SK-N-SH treated with all-trans-retinoic acid at 6 μM for 48 hours (cell line): ENCODE measurements around the gene CLUH.

Experiments used
- ATAC-seq: fragments of 200-7000 bp; cut with Tn5 transposase; 3 replicates; pipeline ENCODE4 v1.9.1; 2020; ENCODE audit warnings: mild to moderate bottlenecking, moderate library complexity
- ARNTL ChIP-seq: fragments of 450-650 bp; formaldehyde crosslinking; IDR thresholded peaks from 2 replicates; pipeline ENCODE4 v1.5.0; 2020; ENCODE audit warnings: low read depth, mild to moderate bottlenecking, moderate library complexity, borderline replicate concordance
- BACH2 ChIP-seq: fragments of 250-450 bp; sonication (Bioruptor Pico); IDR thresholded peaks from 2 replicates; pipeline ENCODE4 v1.9.0; 2021; ENCODE audit warnings: mild to moderate bottlenecking, borderline replicate concordance
- CREB5 ChIP-seq: fragments of 250-450 bp; sonication (Bioruptor Pico); IDR thresholded peaks from 2 replicates; pipeline ENCODE4 v1.5.1; 2020; ENCODE audit warnings: low read depth, mild to moderate bottlenecking, moderate library complexity
- CSDC2 ChIP-seq: fragments of 250-450 bp; sonication (Bioruptor Pico); IDR thresholded peaks from 2 replicates; pipeline ENCODE4 v1.5.0; 2020; ENCODE audit warnings: mild to moderate bottlenecking, moderate library complexity
- ESRRG ChIP-seq: fragments of 250-450 bp; sonication (Bioruptor Pico); IDR thresholded peaks from 2 replicates; pipeline ENCODE4 v1.6.1; 2021; ENCODE audit warnings: mild to moderate bottlenecking
- GLIS3 ChIP-seq: fragments of 250-450 bp; sonication (Bioruptor Pico); IDR thresholded peaks from 2 replicates; pipeline ENCODE4 v1.5.0; 2020; ENCODE audit warnings: mild to moderate bottlenecking, moderate library complexity
- ISL1 ChIP-seq: fragments of 250-450 bp; sonication (Bioruptor Pico); IDR thresholded peaks from 2 replicates; pipeline ENCODE4 v2.1.2; 2022; ENCODE audit warnings: mild to moderate bottlenecking, moderate library complexity
- OSR1 ChIP-seq: fragments of 250-450 bp; sonication (Bioruptor Pico); IDR thresholded peaks from 2 replicates; pipeline ENCODE4 v1.8.0; 2022; ENCODE audit warnings: moderate library complexity, mild to moderate bottlenecking, inconsistent platforms
- PPARA ChIP-seq: fragments of 250-450 bp; sonication (Bioruptor Pico); IDR thresholded peaks from 2 replicates; pipeline ENCODE4 v1.5.0; 2020; ENCODE audit warnings: mild to moderate bottlenecking, borderline replicate concordance
- TOX ChIP-seq: fragments of 250-450 bp; sonication (Bioruptor Pico); IDR thresholded peaks from 2 replicates; pipeline ENCODE4 v1.8.0; 2021; ENCODE audit warnings: mild to moderate bottlenecking, moderate library complexity, borderline replicate concordance
- TSHZ2 ChIP-seq: fragments of 250-450 bp; sonication (Bioruptor Pico); IDR thresholded peaks from 2 replicates; pipeline ENCODE4 v1.5.0; 2020; ENCODE audit warnings: mild to moderate bottlenecking, moderate library complexity
- ZC3H10 ChIP-seq: fragments of 250-450 bp; sonication (Bioruptor Pico); IDR thresholded peaks from 2 replicates; pipeline ENCODE4 v1.5.1; 2021; ENCODE audit warnings: mild to moderate bottlenecking, moderate library complexity
- ZFP3 ChIP-seq: fragments of 250-450 bp; sonication (Bioruptor Pico); IDR thresholded peaks from 2 replicates; pipeline ENCODE4 v1.5.0; 2020; ENCODE audit warnings: mild to moderate bottlenecking, moderate library complexity
- ZNF565 ChIP-seq: fragments of 450-650 bp; formaldehyde crosslinking; conservative IDR thresholded peaks from 2 replicates; pipeline ENCODE4 v1.5.0; 2020; ENCODE audit warnings: low read depth, mild to moderate bottlenecking, moderate library complexity
- ZNF70 ChIP-seq: fragments of 450-650 bp; formaldehyde crosslinking; IDR thresholded peaks from 2 replicates; pipeline ENCODE4 v1.5.0; 2020; ENCODE audit warnings: mild to moderate bottlenecking, moderate library complexity
- ZNF8 ChIP-seq: fragments of 450-650 bp; formaldehyde crosslinking; IDR thresholded peaks from 2 replicates; pipeline ENCODE4 v1.5.0; 2020; ENCODE audit warnings: mild to moderate bottlenecking, moderate library complexity
- TF ChIP-seq, protein P1 (sequence below): fragments of 250-450 bp; sonication (Bioruptor Pico); IDR thresholded peaks from 2 replicates; pipeline ENCODE4 v1.5.1; 2021; ENCODE audit warnings: mild to moderate bottlenecking, moderate library complexity
- TF ChIP-seq, protein P2 (sequence below): fragments of 250-450 bp; sonication (Bioruptor Pico); IDR thresholded peaks from 2 replicates; pipeline ENCODE4 v1.8.0; 2021; ENCODE audit warnings: low read depth, mild to moderate bottlenecking, moderate library complexity, borderline replicate concordance
- TF ChIP-seq, protein P3 (sequence below): fragments of 250-450 bp; sonication (Bioruptor Pico); IDR thresholded peaks from 2 replicates; pipeline ENCODE4 v1.8.0; 2020; ENCODE audit warnings: mild to moderate bottlenecking, moderate library complexity, borderline replicate concordance

Gene CLUH

GRCh38 chr17:2712300-2713043 lies 908 bp upstream of the CLUH start:
- TF ChIP-seq ZFP3 (CRISPR knock-in tag) (no peak), ZNF70 (CRISPR knock-in tag) (no peak), ESRRG (CRISPR knock-in tag) (no peak), TSHZ2 (CRISPR knock-in tag) (no peak), OSR1 (no peak), ISL1 (CRISPR knock-in tag) (no peak), ZNF8 (no peak), GLIS3 (CRISPR knock-in tag) (no peak), BACH2 (CRISPR knock-in tag) (no peak)
- TF ChIP-seq, protein P1, sequence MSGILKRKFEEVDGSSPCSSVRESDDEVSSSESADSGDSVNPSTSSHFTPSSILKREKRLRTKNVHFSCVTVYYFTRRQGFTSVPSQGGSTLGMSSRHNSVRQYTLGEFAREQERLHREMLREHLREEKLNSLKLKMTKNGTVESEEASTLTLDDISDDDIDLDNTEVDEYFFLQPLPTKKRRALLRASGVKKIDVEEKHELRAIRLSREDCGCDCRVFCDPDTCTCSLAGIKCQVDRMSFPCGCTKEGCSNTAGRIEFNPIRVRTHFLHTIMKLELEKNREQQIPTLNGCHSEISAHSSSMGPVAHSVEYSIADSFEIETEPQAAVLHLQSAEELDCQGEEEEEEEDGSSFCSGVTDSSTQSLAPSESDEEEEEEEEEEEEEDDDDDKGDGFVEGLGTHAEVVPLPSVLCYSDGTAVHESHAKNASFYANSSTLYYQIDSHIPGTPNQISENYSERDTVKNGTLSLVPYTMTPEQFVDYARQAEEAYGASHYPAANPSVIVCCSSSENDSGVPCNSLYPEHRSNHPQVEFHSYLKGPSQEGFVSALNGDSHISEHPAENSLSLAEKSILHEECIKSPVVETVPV: no peak
- TF ChIP-seq, protein P2, sequence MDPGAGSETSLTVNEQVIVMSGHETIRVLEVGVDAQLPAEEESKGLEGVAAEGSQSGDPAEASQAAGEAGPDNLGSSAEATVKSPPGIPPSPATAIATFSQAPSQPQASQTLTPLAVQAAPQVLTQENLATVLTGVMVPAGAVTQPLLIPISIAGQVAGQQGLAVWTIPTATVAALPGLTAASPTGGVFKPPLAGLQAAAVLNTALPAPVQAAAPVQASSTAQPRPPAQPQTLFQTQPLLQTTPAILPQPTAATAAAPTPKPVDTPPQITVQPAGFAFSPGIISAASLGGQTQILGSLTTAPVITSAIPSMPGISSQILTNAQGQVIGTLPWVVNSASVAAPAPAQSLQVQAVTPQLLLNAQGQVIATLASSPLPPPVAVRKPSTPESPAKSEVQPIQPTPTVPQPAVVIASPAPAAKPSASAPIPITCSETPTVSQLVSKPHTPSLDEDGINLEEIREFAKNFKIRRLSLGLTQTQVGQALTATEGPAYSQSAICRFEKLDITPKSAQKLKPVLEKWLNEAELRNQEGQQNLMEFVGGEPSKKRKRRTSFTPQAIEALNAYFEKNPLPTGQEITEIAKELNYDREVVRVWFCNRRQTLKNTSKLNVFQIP (CRISPR knock-in tag): no peak
- TF ChIP-seq, all 23 proteins: peak for 0
- peak; percentile 10 for ATAC-seq

GRCh38 chr17:2710803-2711607 lies 559 bp downstream of the CLUH start:
- ATAC-seq: peak; percentile 8; the same call in 2 of the 3 replicates
- TF ChIP-seq CSDC2 (CRISPR knock-in tag): no peak
- no peak for TF ChIP-seq ESRRG (CRISPR knock-in tag)
- no peak for TF ChIP-seq ZNF8
- no peak for TF ChIP-seq CREB5
- no peak for TF ChIP-seq OSR1
- no peak for TF ChIP-seq ZNF70 (CRISPR knock-in tag)
- no peak for TF ChIP-seq PPARA
- no peak for TF ChIP-seq ISL1 (CRISPR knock-in tag)
- TF ChIP-seq TOX: no peak
- TF ChIP-seq ZNF565 (CRISPR knock-in tag): no peak
- TF ChIP-seq, protein P2 (CRISPR knock-in tag): no peak
- no peak for TF ChIP-seq ARNTL (CRISPR knock-in tag)
- TF ChIP-seq, protein P3, sequence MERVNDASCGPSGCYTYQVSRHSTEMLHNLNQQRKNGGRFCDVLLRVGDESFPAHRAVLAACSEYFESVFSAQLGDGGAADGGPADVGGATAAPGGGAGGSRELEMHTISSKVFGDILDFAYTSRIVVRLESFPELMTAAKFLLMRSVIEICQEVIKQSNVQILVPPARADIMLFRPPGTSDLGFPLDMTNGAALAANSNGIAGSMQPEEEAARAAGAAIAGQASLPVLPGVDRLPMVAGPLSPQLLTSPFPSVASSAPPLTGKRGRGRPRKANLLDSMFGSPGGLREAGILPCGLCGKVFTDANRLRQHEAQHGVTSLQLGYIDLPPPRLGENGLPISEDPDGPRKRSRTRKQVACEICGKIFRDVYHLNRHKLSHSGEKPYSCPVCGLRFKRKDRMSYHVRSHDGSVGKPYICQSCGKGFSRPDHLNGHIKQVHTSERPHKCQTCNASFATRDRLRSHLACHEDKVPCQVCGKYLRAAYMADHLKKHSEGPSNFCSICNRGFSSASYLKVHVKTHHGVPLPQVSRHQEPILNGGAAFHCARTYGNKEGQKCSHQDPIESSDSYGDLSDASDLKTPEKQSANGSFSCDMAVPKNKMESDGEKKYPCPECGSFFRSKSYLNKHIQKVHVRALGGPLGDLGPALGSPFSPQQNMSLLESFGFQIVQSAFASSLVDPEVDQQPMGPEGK: no peak
- no peak for TF ChIP-seq ZC3H10 (CRISPR knock-in tag)
- TF ChIP-seq TSHZ2 (CRISPR knock-in tag): no peak
